ENCODE data around the gene HCN1. TPM values are rescaled to one million over a fixed set of nuclear protein-coding genes. Genes with fewer than 3 reads are reported as not detected.
"Not testable (repeated sequence)": the region's sequence is repeated elsewhere in the genome, so short reads cannot be mapped to it uniquely, and the experiment has no call there.

Gene HCN1
- total RNA-seq, 1 donor, result under 0.01 TPM

DNA sequence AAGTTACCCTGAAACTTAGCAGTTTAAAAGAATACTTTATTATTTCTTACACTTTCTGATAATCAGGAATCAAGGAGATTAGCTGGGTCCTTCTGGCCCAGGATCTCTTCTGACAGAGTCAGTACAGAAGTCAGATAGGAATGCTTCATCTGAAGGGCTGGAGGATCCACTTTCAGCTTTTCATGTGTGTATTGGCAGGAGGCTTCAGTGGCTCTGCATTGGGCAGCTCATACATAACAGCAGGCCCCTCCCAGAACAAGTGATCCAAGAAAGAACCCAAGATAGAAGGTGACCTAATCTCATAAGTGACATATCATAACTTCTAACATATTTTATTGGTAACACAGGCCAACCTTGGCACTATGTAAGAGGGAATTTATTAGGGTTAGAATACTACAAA is 258.4 kb downstream of the HCN1 start:
- no peak for DNase-seq (ENCODE audit: low read depth in 2 of 3, low spot score in 2 of 3)

GRCh38 chr5:45417285-45417998 is 278.7 kb downstream of the HCN1 start:
- no peak for DNase-seq (ENCODE audit: low read depth in 2 of 3, low spot score in 2 of 3)

DNA sequence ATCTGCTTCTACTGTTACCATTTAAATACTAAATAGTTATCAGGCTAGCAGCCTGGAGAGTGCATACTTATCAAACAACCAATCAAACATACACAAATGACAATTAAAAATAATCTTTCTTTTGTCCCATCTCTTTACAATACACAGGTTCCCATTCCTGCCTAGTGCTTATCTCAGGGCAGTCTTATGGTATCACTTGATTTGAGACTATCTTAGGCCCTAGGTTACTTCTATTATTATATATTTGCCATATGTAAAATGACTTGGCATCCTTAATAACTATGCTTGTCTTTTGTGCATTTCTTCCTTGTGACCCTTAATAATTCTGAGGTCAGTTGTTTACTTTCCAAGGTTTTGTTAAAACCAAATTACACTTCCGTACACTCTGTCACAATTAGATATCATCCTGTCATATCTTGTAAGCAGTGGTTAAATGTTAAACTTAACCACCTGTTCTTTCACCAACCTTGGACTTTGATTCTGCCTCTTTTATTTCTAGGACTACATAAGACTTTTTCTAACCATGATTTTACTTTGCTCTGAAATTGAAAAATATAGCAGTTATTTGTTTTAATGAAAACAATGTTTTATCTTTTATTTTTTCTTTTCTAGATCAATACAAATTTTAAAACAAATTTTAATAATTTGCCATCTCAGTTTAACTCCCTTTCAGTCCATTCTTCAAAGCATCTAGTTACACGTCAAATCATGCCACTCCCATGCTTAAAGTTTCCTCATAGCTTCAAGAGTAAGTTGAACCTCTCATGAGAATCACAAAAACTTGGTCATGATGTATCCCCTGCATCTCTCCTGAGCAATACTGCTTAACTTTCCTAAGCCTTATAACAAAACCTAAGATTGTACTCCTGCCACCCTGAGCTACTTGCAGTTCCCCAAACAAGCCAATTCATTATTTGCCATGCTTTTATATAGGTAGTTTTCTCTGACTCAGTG is 281.3 kb downstream of the HCN1 start:
- DNase-seq (ENCODE audit: low read depth in 2 of 3, low spot score in 2 of 3), result no peak

- no peak for DNase-seq (ENCODE audit: low read depth in 2 of 3, low spot score in 2 of 3)
Measured at GRCh38 chr5:45411971-45412612, 284.1 kb downstream of the HCN1 start.

- no peak for DNase-seq (ENCODE audit: low read depth in 2 of 3, low spot score in 2 of 3)
Measured at GRCh38 chr5:45410304-45410995, 285.7 kb downstream of the HCN1 start.

DNA sequence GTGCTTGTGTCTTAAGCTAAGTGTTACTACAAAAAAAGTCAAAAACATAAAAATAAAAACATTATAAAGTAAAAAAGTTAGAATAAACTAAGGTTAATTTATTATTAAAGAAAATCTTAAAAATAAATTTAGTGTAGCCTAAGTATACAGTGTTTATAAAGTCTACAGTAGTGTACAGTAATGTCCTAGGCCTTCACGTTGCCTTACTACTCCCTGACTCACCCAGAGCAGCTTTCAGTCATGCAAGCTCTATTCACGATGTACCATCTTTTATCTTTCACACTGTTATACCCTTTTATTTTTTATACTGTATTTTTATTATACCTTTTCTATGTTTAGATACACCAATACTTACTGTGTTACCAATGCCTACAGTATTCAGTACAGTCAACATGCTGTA is 288.1 kb downstream of the HCN1 start:
- no peak for DNase-seq (ENCODE audit: low read depth in 2 of 3, low spot score in 2 of 3)

- DNase-seq (ENCODE audit: low read depth in 2 of 3, low spot score in 2 of 3), result no peak
Measured at GRCh38 chr5:45402804-45403455, 293.2 kb downstream of the HCN1 start.

- no peak for DNase-seq (ENCODE audit: low read depth in 2 of 3, low spot score in 2 of 3)
Measured at GRCh38 chr5:45399041-45399440, 297.1 kb downstream of the HCN1 start.

GRCh38 chr5:45385321-45386058 is 310.7 kb downstream of the HCN1 start:
- no peak for DNase-seq (ENCODE audit: low read depth in 2 of 3, low spot score in 2 of 3)

GRCh38 chr5:45383985-45384384 is 312.2 kb downstream of the HCN1 start:
- no peak for DNase-seq (ENCODE audit: low read depth in 2 of 3, low spot score in 2 of 3)

DNA sequence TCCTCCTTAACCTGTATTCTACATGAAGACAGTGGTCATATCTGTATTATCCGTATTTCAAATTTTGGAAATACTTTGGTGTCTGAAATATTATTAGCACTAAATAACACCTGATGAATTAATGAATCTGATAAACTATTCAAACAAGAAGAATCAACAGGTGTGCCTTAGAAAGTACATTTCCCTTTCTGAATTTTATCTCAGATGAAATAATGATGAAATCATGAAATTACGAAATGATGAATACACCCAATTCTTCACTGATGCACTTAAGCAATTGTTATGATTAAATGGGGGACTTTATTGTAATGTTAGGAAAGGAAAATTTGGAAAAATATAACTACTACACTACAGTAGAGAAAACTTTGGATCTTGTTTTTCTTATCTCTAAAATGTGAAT is 313.6 kb downstream of the HCN1 start:
- DNase-seq (ENCODE audit: low read depth in 2 of 3, low spot score in 2 of 3), result no peak

DNA sequence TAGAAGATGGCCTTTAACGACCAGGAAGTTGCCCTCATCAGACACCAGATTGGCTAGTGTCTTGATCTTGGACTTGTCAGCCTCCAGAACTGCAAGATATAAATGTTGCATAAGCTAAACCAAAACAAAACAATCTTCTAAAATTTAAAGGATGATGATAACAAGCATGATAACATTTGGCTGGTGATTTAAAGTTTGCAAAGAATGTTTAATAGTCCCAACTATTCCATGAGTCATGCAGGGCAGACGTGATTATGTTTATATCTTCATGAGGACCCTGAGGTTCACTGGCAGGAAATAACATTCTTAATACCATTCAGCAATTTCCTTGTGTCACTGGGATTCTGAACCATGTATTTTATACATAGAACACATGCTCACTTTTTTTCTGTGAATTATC is 319.8 kb downstream of the HCN1 start:
- DNase-seq (ENCODE audit: low read depth in 2 of 3, low spot score in 2 of 3), result no peak

GRCh38 chr5:45372629-45373028 is 323.6 kb downstream of the HCN1 start:
- no peak for DNase-seq (ENCODE audit: low read depth in 2 of 3, low spot score in 2 of 3)

DNA sequence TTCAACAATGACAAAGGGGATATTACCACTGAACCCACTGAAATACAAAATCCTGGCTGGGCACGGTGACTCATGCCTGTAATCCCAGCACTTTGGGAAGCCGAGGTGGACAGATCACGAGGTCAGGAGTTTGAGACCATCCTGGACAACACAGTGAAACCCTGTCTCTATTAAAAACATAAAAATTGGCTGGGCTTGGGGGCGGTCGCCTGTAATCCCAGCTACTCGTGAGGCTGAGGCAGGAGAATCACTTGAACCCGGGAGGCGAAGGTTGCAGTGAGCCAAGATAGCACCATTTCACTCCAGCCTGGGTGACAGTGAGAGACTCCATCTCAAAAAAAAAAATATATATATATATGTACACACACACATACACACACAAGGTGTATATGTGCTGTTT is 324.8 kb downstream of the HCN1 start:
- DNase-seq (ENCODE audit: low read depth in 2 of 3, low spot score in 2 of 3), result not testable (repeated sequence)

- no peak for DNase-seq (ENCODE audit: low read depth in 2 of 3, low spot score in 2 of 3)
Measured at GRCh38 chr5:45355189-45355992, 340.8 kb downstream of the HCN1 start.

DNA sequence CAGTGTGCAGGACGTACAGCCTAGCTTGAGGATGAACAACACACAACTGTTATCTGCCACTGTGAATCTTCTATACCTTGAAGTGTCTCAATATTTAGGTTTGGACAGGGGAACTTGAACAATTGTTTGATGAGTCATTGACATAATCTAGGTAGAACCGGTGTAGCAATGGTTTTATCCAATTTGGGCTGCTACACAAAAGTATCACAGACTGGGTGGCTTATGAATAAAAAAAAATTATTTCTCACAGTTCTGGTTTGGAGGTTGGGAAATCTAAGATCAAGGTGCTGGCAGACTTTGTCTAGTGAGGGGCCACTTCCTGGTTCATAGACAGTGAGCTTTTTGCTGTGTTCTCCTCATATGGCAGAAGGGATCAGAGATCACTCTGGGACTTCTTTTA is 359.7 kb downstream of the HCN1 start:
- DNase-seq (ENCODE audit: low read depth in 2 of 3, low spot score in 2 of 3), result no peak

DNA sequence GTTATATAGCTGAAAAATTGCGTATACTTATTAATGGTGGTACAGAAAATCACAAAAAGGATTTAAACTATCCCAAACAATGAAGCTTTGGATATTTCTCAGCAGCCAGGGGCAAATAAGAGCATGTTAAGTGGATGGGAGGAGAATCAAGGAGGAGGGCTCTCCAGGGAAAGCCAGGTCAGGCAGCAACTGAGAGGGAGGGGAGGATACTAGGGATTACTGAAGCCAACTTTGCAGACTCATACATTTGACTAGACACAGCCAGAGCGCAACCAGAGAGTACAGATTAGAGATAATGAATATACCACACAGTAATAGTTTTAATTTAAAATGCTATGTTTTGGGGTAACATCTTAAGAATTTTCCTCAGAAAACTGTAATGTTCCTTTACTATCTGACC is 360.2 kb downstream of the HCN1 start:
- DNase-seq (ENCODE audit: low read depth in 2 of 3, low spot score in 2 of 3), result no peak

GRCh38 chr5:45335346-45335745 is 360.8 kb downstream of the HCN1 start:
- no peak for DNase-seq (ENCODE audit: low read depth in 2 of 3, low spot score in 2 of 3)

GRCh38 chr5:45334939-45335338 is 361.2 kb downstream of the HCN1 start:
- DNase-seq (ENCODE audit: low read depth in 2 of 3, low spot score in 2 of 3), result no peak
